Measurements from ENCODE around the gene CEP104. TPM values are rescaled to one million over a fixed set of nuclear protein-coding genes. Genes with fewer than 3 reads are reported as not detected.
"Not testable (repeated sequence)": the region's sequence is repeated elsewhere in the genome, so short reads cannot be mapped to it uniquely, and the experiment has no call there.

The CEP104 gene
- total and polyA plus RNA-seq, 11 donors, result 5.5 to 46.1 (median 33.0) TPM

- Histone ChIP-seq H3K27me3 (no peaks in the 10 kb centered on the region), H3K27ac (no peak overlapping the region), H3K36me3 (peaks cover 0 to 59% (median 53%) of the 10 kb centered on the region in 9 donors), H3K4me3 (no peak overlapping the region), H3K9me3 (no peaks in the 10 kb centered on the region), H3K4me1 (no peaks in the 10 kb centered on the region)
- WGBS, 4 donors, result 94 to 95% (median 94%) methylated on average over 30 to 38 of the region's 38 CpGs
- ATAC-seq, result no peak
- no peak for TF ChIP-seq CTCF (IDR thresholded peaks at IDR 0.05)
- no peak for TF ChIP-seq POLR2A (IDR thresholded peaks at IDR 0.05)
- intact Hi-C loops (cut with DNase I), result no loop called here
- no peak for DNase-seq
Observed at GRCh38 chr1:3816331-3817137, 40.5 kb downstream of the CEP104 start.

- DNase-seq (no peak), ATAC-seq (peak in 1 of 4 donors; percentile 29)
- H3K27ac ChIP-seq, result no peak overlapping the region
- no peak overlapping the region for H3K4me3 ChIP-seq
- TF ChIP-seq POLR2A (IDR thresholded peaks at IDR 0.05), result no peak
- no peak for TF ChIP-seq CTCF (IDR thresholded peaks at IDR 0.05)
- no peaks in the 10 kb centered on the region for H3K4me1 ChIP-seq
- H3K9me3 ChIP-seq, result no peaks in the 10 kb centered on the region
- peaks cover 0 to 44% (median 37%) of the 10 kb centered on the region in 9 donors for H3K36me3 ChIP-seq
- intact Hi-C loops (cut with DNase I), result no loop called here
- H3K27me3 ChIP-seq, result no peaks in the 10 kb centered on the region
- 92 to 93% (median 92%) methylated on average over 35 to 42 of the region's 42 CpGs for WGBS, 4 donors
Observed at GRCh38 chr1:3814771-3815561, 42.0 kb downstream of the CEP104 start.

- intact Hi-C loops (cut with DNase I), result no loop called here
- Histone ChIP-seq H3K36me3 (peaks cover 0 to 35% (median 28%) of the 10 kb centered on the region in 9 donors), H3K27me3 (no peaks in the 10 kb centered on the region), H3K4me1 (no peaks in the 10 kb centered on the region), H3K4me3 (no peak overlapping the region), H3K27ac (no peak overlapping the region), H3K9me3 (no peaks in the 10 kb centered on the region)
- WGBS, 4 donors, result 95 to 97% (median 96%) methylated on average over 2 of the region's 2 CpGs
- DNase-seq (no peak), ATAC-seq (no peak)
- TF ChIP-seq POLR2A (IDR thresholded peaks at IDR 0.05), result no peak
- no peak for TF ChIP-seq CTCF (IDR thresholded peaks at IDR 0.05)
Observed at GRCh38 chr1:3814065-3814464, 42.9 kb downstream of the CEP104 start.

DNA sequence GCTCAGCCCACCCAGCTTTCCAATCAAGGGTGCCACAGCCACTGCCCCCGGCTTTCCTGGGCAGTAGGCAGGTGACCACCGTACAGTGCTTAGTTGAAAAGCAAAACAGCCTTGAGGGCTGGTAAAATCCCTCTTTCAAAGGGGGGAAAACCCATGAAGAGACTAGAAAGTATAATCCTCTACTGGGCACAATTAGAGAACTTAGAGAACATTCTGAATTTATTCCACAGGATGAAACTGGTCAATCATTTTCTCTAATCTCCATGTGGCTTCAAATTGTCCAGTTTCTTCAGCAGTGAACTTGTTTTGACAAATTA, 45.5 kb downstream of the CEP104 start:
- intact Hi-C loops (cut with DNase I), result no loop called here
- no peak overlapping the region for H3K4me3 ChIP-seq
- TF ChIP-seq CTCF (IDR thresholded peaks at IDR 0.05) (no peak), POLR2A (IDR thresholded peaks at IDR 0.05) (no peak)
- H3K4me1 ChIP-seq, result no peaks in the 10 kb centered on the region
- H3K9me3 ChIP-seq, result no peaks in the 10 kb centered on the region
- ATAC-seq (no peak), DNase-seq (no peak)
- no peak overlapping the region for H3K27ac ChIP-seq
- 58 to 70% (median 60%) methylated on average over 2 of the region's 2 CpGs for WGBS, 4 donors
- H3K36me3 ChIP-seq, result peaks cover 0 to 28% (median 24%) of the 10 kb centered on the region in 9 donors
- H3K27me3 ChIP-seq, result no peaks in the 10 kb centered on the region

DNA sequence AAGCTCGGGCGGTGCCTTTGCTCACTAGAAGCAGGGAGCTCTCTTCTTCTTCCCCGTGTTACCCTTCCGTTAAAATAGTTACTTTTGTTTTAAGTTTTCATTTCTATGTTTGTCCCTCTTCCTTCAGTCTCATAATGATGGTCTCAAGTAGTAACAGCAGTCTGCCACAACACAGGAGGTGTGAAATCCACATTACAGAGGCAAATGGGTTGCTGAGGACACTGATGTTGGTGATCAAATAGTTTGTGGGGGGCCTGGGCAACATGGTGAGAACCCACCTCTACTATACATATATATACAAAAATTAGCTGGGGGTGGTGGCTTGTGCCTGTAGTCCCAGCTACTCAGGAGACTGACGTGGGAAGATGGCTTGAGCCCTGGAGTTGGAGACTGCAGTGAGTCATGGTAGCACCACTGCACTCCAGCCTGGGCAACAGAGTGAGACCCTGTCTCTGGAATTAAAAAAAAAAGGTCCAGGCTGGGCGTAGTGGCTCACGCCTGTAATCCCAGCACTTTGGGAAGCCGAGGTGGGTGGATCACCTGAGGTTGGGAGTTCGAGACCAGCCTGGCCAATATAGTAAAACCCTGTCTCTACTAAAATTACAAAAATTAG, 46.8 kb downstream of the CEP104 start:
- H3K27me3 ChIP-seq; H3K4me1 ChIP-seq; intact Hi-C loops (cut with DNase I); DNase-seq; H3K9me3 ChIP-seq; H3K4me3 ChIP-seq; H3K27ac ChIP-seq; ATAC-seq: not testable (repeated sequence)
- 82 to 88% (median 86%) methylated on average over 9 of the region's 9 CpGs for WGBS, 4 donors
- H3K36me3 ChIP-seq, result peaks cover 0 to 18% (median 13%) of the 10 kb centered on the region in 9 donors

All from heart left ventricle (tissue), 16 donors.